Type B pancreatic cell (in vitro differentiated cells): ENCODE measurements around the gene COQ9. TPM values are rescaled to one million over a fixed set of nuclear protein-coding genes. Genes with fewer than 3 reads are reported as not detected.

Experiments
- DNase-seq: peaks from one replicate; pipeline ENCODE4 v3.0.0; 2021; ENCODE audit warnings: mixed read lengths; ENCODE audit not compliant: unreplicated experiment; ENCODE audit errors: extremely low spot score
- H3K27ac Mint-ChIP-seq: 2 replicates; pipeline ENCODE4 v1.8.0; 2021; ENCODE audit warnings: mild to moderate bottlenecking, mixed read lengths
- H3K27me3 Mint-ChIP-seq: 2 replicates; pipeline ENCODE4 v1.8.0; 2021; ENCODE audit warnings: mixed read lengths
- H3K36me3 Mint-ChIP-seq: 2 replicates; pipeline ENCODE4 v1.8.0; 2021; ENCODE audit warnings: mixed read lengths
- H3K4me1 Mint-ChIP-seq: one replicate; pipeline ENCODE4 v1.8.0; 2021; ENCODE audit warnings: mixed read lengths; ENCODE audit not compliant: unreplicated experiment
- H3K4me3 Mint-ChIP-seq: 2 replicates; pipeline ENCODE4 v1.8.0; 2021; ENCODE audit warnings: mild to moderate bottlenecking, mixed read lengths
- H3K9me3 Mint-ChIP-seq: 2 replicates; pipeline ENCODE4 v1.8.0; 2021; ENCODE audit warnings: mixed read lengths
- total RNA-seq: library from RNA; stranded (reverse); gene quantifications from 2 replicates; pipeline ENCODE4 v1.2.1, GENCODE V29; 2021; ENCODE audit warnings: low replicate concordance
- TF ChIP-seq, protein P1 (sequence below): fragments of 200-600 bp; sonication (generic); conservative IDR thresholded peaks from 2 replicates; pipeline ENCODE4 v1.5.0; 2021; ENCODE audit warnings: antibody characterized with exemption, mild to moderate bottlenecking

COQ9 gene
- total RNA-seq, 1 donor from 2014 or later, result 73.1 TPM

DNA sequence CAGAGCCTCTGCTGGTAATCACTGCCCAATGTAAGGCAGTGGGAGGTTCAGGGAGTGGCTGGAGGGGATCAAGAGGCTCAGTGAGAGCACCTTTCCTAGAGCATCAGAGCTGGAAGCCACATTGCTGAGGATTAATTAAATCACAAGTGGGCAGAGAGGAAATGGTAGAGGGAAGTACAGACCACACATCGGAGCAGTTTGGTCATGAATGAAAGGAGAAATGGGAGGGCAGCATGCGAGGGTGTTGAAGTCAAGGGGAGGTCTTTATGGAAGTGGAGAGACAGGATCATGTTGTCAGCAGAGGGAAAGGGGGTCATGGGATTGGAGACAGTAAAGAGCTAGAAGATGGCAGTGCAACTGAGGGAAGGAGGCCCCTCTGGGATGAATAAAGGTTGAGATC is 40.4 kb upstream of the COQ9 start:
- Mint-ChIP-seq H3K36me3 (no peaks in the 10 kb centered on the region), H3K9me3 (no peaks in the 10 kb centered on the region), H3K27ac (no peak overlapping the region), H3K4me1 (peaks cover 6% of the 10 kb centered on the region), H3K4me3 (no peak overlapping the region), H3K27me3 (peaks cover 21% of the 10 kb centered on the region)
- no peak for DNase-seq
- TF ChIP-seq, protein P1, sequence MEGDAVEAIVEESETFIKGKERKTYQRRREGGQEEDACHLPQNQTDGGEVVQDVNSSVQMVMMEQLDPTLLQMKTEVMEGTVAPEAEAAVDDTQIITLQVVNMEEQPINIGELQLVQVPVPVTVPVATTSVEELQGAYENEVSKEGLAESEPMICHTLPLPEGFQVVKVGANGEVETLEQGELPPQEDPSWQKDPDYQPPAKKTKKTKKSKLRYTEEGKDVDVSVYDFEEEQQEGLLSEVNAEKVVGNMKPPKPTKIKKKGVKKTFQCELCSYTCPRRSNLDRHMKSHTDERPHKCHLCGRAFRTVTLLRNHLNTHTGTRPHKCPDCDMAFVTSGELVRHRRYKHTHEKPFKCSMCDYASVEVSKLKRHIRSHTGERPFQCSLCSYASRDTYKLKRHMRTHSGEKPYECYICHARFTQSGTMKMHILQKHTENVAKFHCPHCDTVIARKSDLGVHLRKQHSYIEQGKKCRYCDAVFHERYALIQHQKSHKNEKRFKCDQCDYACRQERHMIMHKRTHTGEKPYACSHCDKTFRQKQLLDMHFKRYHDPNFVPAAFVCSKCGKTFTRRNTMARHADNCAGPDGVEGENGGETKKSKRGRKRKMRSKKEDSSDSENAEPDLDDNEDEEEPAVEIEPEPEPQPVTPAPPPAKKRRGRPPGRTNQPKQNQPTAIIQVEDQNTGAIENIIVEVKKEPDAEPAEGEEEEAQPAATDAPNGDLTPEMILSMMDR, result no peak

DNA sequence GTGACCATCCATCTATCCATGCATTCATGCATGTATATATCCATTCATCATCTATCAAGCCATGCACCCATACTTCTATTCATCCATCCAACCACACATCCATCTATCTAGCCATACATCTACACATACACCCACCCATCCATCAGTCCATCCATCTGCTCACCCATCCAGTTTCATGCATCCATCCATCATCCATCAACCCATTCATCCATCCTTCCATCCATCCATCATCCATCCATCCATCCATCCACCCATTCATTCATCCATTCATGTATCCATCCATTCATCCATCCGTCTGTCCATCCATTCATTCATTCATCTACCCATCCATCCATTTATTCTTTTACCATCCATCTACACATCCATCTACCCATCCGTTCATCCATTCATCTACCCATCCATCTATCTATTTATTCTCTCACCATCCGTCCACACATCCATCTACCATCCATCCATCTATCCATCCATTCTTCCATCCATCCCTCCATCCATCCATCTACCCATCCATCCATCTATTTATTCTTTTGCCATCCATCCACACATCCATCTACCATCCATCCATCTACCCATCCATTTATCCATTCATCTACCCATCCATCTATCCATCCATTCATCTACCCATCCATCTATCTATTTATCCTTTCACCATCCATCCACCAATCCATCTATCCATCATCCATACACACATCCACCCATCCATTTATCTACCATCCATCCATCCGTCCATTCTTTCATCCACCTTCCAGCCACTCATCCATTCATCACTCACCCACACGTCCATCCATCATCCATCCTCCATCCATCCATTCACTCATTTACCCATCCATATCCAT is 39.5 kb upstream of the COQ9 start:
- H3K4me1 Mint-ChIP-seq, result peaks cover 6% of the 10 kb centered on the region
- H3K4me3 Mint-ChIP-seq, result no peak overlapping the region
- DNase-seq, result no peak
- H3K36me3 Mint-ChIP-seq, result no peaks in the 10 kb centered on the region
- TF ChIP-seq, protein P1, result no peak
- no peaks in the 10 kb centered on the region for H3K9me3 Mint-ChIP-seq
- H3K27ac Mint-ChIP-seq, result no peak overlapping the region
- peaks cover 21% of the 10 kb centered on the region for H3K27me3 Mint-ChIP-seq

DNA sequence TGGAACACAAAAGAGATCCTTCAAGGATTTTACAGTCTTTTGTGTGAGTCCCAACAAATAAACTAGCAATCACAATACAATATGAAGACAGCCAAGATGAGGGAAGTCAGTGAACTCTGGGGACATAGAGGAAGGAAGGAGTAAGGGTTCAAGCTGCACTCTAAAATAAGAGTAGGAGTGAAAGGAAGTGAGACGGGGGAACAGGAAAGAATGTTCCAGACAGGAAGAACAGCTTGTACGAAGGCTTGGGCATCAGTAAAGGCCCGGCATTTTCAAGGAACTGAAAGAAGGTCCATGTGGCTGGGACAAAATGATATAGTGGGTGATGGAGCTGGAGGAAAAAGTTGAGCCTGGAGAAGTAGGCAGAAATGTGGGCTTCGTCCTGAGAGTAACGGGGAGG is 38.2 kb upstream of the COQ9 start:
- Mint-ChIP-seq H3K36me3 (no peaks in the 10 kb centered on the region), H3K4me3 (no peak overlapping the region)

DNA sequence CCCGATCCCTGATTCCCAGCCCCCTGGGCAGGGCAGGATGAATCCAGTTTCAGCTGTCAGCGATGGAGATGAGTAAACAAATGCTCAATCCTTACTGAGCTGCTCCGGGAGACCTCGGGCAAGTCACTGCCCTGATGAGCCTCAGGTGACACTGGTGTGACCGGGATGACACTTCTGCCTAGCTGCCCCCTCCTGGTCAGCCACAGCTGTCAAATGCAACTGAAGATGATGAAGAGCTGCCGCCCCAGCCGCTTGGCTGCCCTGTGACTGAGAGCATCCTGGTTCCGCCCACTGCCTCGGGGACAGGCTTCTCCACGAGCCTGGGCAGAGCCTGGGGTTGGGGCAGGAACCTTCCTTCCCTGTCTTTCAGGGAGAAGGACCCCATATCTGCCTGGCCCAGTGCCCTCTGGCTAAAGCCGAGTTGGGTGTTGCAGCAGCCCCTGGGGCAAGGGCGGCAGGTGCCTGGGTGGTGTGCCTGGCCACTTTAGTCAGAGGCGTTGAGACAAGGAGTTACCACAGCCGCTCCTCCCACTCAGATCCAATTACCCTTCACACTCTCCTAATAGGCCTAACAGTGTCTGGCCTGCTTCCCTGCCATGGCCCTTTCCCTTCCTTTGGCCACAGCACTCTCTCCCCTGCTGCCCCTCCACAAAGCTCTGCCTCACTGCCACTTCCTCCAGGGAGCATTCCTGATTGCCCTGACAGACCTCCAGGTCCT is 37.2 kb upstream of the COQ9 start:
- no peak for DNase-seq
- H3K36me3 Mint-ChIP-seq, result no peaks in the 10 kb centered on the region
- H3K4me3 Mint-ChIP-seq, result no peak overlapping the region
- peaks cover 9% of the 10 kb centered on the region for H3K27me3 Mint-ChIP-seq
- H3K4me1 Mint-ChIP-seq, result peaks cover 6% of the 10 kb centered on the region
- TF ChIP-seq, protein P1, result no peak
- H3K9me3 Mint-ChIP-seq, result no peaks in the 10 kb centered on the region
- H3K27ac Mint-ChIP-seq, result no peak overlapping the region

More for the DNA sequence above, 38.2 kb upstream of the COQ9 start:
- no peak for DNase-seq
- H3K9me3 Mint-ChIP-seq, result no peaks in the 10 kb centered on the region
- TF ChIP-seq, protein P1, result no peak
- peak overlapping the region; percentile 4 for H3K27ac Mint-ChIP-seq
- H3K27me3 Mint-ChIP-seq, result peaks cover 18% of the 10 kb centered on the region
- peaks cover 6% of the 10 kb centered on the region for H3K4me1 Mint-ChIP-seq

DNA sequence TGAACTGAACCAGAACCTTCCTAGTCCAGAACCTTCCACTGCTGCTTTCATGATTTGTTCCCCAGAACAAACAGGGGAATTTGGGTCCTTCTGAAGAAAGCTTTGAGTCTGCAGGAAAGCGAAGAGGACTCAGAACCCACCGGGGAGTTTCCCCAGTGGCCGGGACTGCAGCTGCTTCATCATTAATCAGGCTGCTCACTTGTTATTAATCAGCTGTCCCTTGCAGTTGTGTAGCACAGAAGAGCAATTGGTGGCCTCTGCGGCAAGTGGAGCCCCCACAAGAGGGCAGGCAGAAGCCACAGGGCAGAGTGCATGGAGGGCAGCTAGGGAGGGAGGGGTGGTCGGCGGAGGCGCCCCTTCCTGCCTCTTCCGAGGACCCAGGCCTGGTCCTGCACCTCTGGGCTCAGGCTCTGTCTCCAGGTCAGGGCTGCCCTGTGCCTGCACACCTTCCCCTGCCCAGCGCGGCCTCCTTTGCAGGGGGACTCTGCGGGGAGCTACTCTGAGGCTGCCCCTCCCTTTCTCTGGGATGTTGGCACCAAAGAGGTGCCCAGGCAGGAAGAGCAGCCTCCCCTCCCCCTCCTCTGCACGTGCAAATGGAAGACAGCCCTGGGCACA is 35.8 kb upstream of the COQ9 start:
- H3K27me3 Mint-ChIP-seq, result peaks cover 4% of the 10 kb centered on the region
- no peak for DNase-seq
- H3K36me3 Mint-ChIP-seq, result no peaks in the 10 kb centered on the region
- peaks cover 6% of the 10 kb centered on the region for H3K4me1 Mint-ChIP-seq
- H3K27ac Mint-ChIP-seq, result no peak overlapping the region
- TF ChIP-seq, protein P1, result no peak
- no peaks in the 10 kb centered on the region for H3K9me3 Mint-ChIP-seq
- H3K4me3 Mint-ChIP-seq, result no peak overlapping the region
